GM18519 (cell line): ENCODE data around the gene ACOX2.

Source experiments
- ATAC-seq: cut with Tn5 transposase; IDR thresholded peaks from one replicate; pipeline ENCODE4 v1.9.1; 2021; ENCODE audit warnings: mild to moderate bottlenecking, moderate library complexity; ENCODE audit not compliant: unreplicated experiment, low FRiP score

The ACOX2 gene

GRCh38 chr3:58567251-58567515 is 30.2 kb upstream of the ACOX2 start:
- no peak for ATAC-seq

GRCh38 chr3:58566398-58567250 is 29.6 kb upstream of the ACOX2 start:
- no peak for ATAC-seq

- no peak for ATAC-seq
Measured at GRCh38 chr3:58565621-58566397, 28.8 kb upstream of the ACOX2 start.

- ATAC-seq: no peak
Measured at GRCh38 chr3:58564456-58565160, 27.6 kb upstream of the ACOX2 start.

GRCh38 chr3:58564054-58564453 is 27.1 kb upstream of the ACOX2 start:
- no peak for ATAC-seq

GRCh38 chr3:58563386-58564035 is 26.5 kb upstream of the ACOX2 start:
- ATAC-seq: no peak

GRCh38 chr3:58562498-58562897 is 25.5 kb upstream of the ACOX2 start:
- ATAC-seq: no peak

GRCh38 chr3:58560771-58561311 is 23.9 kb upstream of the ACOX2 start:
- ATAC-seq: no peak

- ATAC-seq: no peak
Measured at GRCh38 chr3:58559586-58559985, 22.6 kb upstream of the ACOX2 start.

- ATAC-seq: no peak
Measured at GRCh38 chr3:58557491-58557890, 20.5 kb upstream of the ACOX2 start.

GRCh38 chr3:58556761-58557221 is 19.8 kb upstream of the ACOX2 start:
- ATAC-seq: no peak

- no peak for ATAC-seq
Measured at GRCh38 chr3:58556001-58556400, 19.0 kb upstream of the ACOX2 start.

GRCh38 chr3:58555203-58555602 is 18.2 kb upstream of the ACOX2 start:
- no peak for ATAC-seq

- no peak for ATAC-seq
Measured at GRCh38 chr3:58553003-58553402, 16.0 kb upstream of the ACOX2 start.

- ATAC-seq: no peak
Measured at GRCh38 chr3:58551636-58552180, 14.7 kb upstream of the ACOX2 start.

GRCh38 chr3:58544541-58544940 is 7.6 kb upstream of the ACOX2 start:
- no peak for ATAC-seq

- ATAC-seq: no peak
Measured at GRCh38 chr3:58540176-58540858, 3.3 kb upstream of the ACOX2 start.

- no peak for ATAC-seq
Measured at GRCh38 chr3:58539626-58540025, 2.6 kb upstream of the ACOX2 start.

- no peak for ATAC-seq
Measured at GRCh38 chr3:58537412-58538301, 667 bp upstream of the ACOX2 start.
